ENCODE results near the gene PLXNA4.

PLXNA4 gene

DNA sequence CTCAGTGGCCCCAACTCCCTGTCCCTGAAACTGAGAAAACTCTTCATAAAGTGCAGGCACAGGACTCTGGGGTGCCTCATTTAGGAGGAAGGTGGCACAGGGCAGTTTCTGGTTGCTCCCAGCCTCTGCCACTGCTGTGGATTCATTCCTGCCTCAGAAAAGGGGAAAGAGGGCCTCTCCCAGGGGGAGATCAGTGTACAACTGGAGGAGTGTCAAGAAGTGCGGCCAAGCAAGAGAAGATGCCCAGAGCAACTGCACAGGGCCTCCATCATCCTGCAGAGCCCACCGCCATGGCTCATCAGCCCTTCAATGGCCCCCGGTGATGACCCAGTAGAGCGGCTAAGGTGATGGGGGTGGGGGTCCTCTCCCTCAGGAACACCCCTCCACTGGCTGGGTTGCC is 150.3 kb downstream of the PLXNA4 start:
- TF ChIP-seq, protein P1, sequence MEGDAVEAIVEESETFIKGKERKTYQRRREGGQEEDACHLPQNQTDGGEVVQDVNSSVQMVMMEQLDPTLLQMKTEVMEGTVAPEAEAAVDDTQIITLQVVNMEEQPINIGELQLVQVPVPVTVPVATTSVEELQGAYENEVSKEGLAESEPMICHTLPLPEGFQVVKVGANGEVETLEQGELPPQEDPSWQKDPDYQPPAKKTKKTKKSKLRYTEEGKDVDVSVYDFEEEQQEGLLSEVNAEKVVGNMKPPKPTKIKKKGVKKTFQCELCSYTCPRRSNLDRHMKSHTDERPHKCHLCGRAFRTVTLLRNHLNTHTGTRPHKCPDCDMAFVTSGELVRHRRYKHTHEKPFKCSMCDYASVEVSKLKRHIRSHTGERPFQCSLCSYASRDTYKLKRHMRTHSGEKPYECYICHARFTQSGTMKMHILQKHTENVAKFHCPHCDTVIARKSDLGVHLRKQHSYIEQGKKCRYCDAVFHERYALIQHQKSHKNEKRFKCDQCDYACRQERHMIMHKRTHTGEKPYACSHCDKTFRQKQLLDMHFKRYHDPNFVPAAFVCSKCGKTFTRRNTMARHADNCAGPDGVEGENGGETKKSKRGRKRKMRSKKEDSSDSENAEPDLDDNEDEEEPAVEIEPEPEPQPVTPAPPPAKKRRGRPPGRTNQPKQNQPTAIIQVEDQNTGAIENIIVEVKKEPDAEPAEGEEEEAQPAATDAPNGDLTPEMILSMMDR (IDR thresholded peaks at IDR 0.05; ENCODE audit: low read depth, low read length) = no peak
- DNase-seq (ENCODE audit: extremely low read depth, low read depth) = no peak

DNA sequence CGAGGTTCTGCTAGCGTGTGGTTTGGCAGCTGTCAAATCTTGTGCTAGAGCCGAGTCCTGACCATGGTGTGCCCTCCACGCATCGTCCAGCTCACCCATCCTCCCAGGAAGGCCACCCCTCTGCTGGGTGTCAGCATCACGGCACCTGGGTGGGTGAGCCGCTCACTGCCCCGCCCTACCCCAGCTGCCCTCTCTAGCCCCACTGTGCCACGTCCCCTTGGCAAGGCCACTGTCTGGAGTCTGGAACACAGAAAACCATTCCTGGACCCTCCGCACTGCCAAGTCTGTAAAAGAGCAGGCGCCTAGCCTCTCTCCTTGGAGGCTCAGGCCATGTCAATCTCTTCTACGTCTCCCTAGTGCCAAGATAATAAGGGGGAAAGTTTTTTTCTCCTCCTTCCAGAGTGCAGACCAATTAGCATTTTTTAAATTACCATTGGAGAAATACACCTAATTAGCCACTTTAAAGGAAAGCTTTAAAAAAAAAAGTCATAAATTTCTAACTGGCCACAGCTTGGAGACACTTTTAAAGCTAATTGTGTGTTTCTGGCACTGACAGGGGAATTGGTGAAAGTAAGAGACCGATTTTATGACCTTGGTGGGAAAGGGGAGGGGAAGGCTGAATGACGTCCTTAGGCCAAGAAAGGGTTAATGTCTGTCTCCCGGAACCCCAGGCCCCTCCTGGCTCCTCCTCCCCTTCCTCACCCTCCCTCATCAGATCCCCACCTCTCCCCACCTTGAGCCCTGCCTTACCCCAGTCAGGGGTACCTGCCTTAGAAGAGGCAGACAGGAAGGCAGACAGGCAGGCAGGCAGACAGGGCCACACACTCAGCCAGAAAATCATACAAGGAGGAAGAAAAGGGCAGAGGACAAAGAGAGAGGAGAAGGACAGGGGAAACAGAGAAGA is 151.2 kb downstream of the PLXNA4 start:
- no peak for DNase-seq (ENCODE audit: extremely low read depth, low read depth)
- TF ChIP-seq, protein P1 (IDR thresholded peaks at IDR 0.05; ENCODE audit: low read depth, low read length) = no peak

DNA sequence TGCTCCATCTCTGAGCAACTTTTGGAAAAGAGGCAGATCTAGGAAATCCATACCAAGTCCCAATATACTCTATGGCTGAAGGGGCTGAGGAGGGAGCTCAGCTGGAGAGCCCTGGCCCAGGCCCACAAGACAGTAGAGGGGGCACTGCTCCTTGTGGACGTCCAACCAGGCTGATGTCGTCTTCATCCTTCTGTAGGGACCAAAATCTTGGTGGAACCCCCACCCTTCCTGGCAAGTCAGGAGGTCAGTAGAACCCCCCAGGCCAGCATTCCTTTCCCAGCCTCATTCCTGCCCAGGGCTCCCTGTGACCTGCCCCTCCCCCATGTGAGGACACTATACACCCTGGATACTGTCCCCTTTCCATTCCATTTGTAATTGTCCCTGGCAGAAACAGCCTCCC is 152.0 kb downstream of the PLXNA4 start:
- DNase-seq (ENCODE audit: extremely low read depth, low read depth) = no peak
- TF ChIP-seq, protein P1 (IDR thresholded peaks at IDR 0.05; ENCODE audit: low read depth, low read length) = no peak

DNA sequence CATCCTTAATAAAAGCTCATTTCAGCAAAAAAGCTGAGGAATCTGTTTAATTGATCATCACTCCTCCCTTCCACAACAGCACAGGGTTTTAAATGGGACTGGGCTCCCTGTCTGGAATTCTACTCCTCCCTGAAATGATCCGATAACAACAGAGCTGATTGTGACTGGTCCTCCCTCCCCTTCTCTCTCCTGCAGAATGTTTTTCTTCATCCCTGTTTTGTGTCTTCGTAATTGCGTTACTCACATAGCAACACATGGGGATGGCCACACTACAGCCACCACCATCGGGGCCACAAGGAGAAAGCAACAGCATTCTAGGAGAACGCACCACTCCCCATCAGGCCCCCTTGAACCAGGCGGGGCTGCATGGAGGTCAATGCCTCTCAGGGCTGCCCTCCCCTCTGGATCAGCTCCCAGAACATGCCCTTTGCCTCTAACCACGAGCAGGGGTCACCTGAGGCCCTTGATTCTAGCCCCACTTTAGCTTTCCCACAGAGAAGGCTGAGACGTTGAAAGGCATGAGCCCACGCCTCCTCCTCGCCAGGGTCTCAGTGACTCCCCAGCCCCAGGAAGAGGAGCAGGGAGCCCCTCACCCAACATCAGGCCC is 152.6 kb downstream of the PLXNA4 start:
- DNase-seq (ENCODE audit: extremely low read depth, low read depth) = no peak
- TF ChIP-seq, protein P1 (IDR thresholded peaks at IDR 0.05; ENCODE audit: low read depth, low read length) = no peak

DNA sequence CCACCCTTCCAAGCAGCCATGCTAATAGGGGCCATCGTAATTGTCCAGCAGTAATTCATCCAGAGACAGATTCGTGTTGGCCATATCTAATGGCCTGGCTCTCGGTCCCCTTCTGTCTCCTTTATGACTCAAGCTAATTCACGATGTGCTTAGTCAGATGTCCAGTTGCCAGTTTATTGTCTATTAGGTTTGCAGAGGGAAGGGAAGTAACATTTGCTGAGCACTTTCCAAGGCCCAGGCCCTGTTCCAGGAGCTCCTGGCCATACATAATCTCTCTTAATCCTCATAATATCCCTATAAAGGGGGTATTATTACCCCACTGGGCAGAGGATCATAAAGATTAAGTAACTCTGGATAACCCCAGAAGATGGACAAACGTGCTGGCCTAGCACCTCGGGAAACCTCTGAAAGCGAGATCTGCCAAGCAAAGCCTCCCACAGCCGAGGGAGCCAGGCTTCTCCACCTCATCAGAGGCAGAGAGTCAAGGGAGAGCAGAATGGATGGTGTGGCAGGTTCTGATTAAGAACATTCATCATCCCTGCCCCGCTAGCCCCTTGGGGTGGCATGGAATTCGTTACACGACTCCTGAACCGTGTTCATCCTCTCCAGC is 153.7 kb downstream of the PLXNA4 start:
- DNase-seq (ENCODE audit: extremely low read depth, low read depth) = no peak
- TF ChIP-seq, protein P1 (IDR thresholded peaks at IDR 0.05; ENCODE audit: low read depth, low read length) = no peak

DNA sequence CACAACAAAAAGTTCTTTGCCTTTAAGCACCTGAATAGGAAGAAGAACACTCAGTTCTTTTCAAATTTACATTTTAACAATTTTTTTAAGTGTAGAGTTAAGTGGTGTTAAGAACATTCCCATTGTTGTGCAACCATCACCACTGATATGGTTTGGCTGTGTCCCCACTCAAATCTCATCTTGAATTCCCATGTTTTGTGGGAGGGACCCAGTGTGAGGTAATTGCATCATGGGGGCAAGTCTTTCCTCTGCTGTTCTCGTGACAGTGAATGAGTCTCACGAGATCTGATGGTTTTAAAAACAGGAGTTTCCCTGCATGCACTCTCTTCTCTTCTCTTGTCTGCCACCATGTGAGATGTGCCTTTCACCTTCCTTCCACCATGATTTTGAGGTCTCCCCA is 155.7 kb downstream of the PLXNA4 start:
- TF ChIP-seq, protein P1 (IDR thresholded peaks at IDR 0.05; ENCODE audit: low read depth, low read length) = no peak
- DNase-seq (ENCODE audit: extremely low read depth, low read depth) = no peak

DNA sequence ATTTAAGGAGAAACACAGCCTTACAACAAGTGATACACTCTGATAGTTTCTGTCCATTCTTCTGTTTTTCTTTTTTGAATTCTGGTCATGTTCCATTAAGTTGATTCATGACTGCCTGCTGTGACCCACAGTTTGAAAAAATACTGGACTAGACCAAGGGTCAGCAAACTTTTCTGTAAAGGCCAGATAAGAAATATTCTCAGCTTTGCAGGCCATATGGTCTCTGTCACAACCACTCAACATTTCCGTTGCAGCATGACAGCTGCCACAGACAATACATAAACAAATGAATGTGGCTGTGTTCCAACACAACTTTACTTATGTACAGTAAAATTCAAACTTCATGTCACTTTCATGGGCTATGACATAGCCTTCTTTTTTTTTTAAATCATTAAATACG is 156.7 kb downstream of the PLXNA4 start:
- TF ChIP-seq, protein P1 (IDR thresholded peaks at IDR 0.05; ENCODE audit: low read depth, low read length) = no peak
- no peak for DNase-seq (ENCODE audit: extremely low read depth, low read depth)
